Tibial artery (tissue), 4 donors: ENCODE results near the gene NAPB.
"Not testable (repeated sequence)": the region's sequence is repeated elsewhere in the genome, so short reads cannot be mapped to it uniquely, and the experiment has no call there.

ENCODE experiments used
- DNase-seq, 2 donors: peaks; one replicate each; pipeline ENCODE4 v3.0.0-alpha.2; 2019
- H3K27ac ChIP-seq, 2 donors: fragments of 200-600 bp; sonication (generic) in 1 of 2; 1 replicate in 1 of 2; 2 replicates in 1 of 2; pipeline ENCODE4 v1.5.1; 2018 to 2019; ENCODE audit warnings: mild to moderate bottlenecking in 1 of 2
- H3K27me3 ChIP-seq, 2 donors: fragments of 200-600 bp; sonication (generic) in 1 of 2; one replicate each; pipeline versions ENCODE4 v1.5.1 to v1.6.0; 2016 to 2019
- H3K36me3 ChIP-seq, 3 donors: fragments of 200-600 bp; sonication (generic) in 2 of 3; one replicate each; pipeline ENCODE4 v1.5.1; 2016 to 2019; ENCODE audit warnings: mild to moderate bottlenecking in 2 of 3
- H3K4me1 ChIP-seq, 4 donors: fragments of 200-600 bp; sonication (generic) in 2 of 4; 1 replicate in 3 of 4; 2 replicates in 1 of 4; pipeline ENCODE4 v1.5.1; 2016 to 2019
- H3K4me3 ChIP-seq, 2 donors: fragments of 200-600 bp; sonication (generic) in 1 of 2; 1 replicate in 1 of 2; 2 replicates in 1 of 2; pipeline ENCODE4 v1.5.1; 2018 to 2019; ENCODE audit warnings: mild to moderate bottlenecking in 2 of 2
- H3K9me3 ChIP-seq, 3 donors: fragments of 200-600 bp; sonication (generic) in 1 of 3; one replicate each; pipeline ENCODE4 v1.5.1; 2016 to 2019
- intact Hi-C: fragments of 100-400 bp; cut with DNase I; formaldehyde crosslinking; loops from one replicate; pipeline ENCODE4 v1.15.0; 2023; ENCODE audit warnings: low total_unique reads
- TF ChIP-seq, protein P1 (sequence below), 2 experiments: fragments of 200-600 bp in 1 of 2; fragments of 450-650 bp in 1 of 2; IDR thresholded peaks; one replicate each; pipeline ENCODE4 v1.5.1; 2017 to 2019; ENCODE audit warnings: antibody characterized with exemption in 2 of 2, mild to moderate bottlenecking in 1 of 2, moderate library complexity in 1 of 2

NAPB gene

DNA sequence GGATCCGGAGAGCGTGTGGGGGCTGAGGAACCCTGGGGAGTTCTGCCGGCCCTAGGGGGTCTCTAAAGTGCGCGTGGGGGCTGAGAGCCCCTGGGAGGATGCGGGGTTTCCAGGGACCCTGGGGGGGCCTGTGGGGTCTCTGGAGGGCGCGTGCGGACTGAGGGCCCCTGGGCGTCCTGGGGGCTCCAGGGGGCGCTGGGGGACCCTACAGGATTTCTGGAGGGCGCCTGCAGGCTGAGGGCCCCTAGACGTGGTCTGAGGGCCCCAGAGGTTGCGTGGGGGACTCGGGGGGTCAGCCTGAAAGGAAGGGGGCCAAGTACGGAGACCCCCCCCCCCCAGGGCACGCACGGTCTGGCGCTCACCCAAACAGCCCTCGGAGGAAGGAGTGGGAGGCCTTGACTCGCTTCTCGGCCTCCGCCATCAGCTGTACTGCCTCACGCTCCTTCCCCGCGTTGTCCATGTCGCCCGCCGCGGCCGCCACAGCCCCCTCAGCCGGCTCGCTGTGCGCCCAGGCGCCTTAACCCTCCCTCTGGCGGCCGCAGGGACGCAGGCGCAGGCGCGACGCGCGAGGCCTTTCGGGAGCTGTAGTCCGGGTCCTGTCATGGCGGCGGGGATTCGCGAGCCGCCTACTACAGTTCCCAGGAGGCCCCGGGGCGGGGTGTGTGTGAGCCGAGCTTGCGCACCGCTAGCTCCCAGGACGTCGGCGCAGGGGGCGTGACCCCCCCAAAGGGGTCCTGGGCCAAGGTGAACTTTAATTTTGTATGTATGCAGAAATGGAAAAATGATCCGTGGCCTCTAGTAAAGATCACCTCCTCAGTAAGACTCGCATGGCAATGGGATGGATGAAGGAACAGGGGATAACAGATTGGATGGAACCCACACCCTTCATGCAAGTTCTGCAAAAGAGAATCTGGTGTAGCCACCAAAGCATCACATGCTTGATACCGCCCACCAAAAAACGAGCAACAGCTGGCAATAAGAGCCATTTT is at the start of gene NAPB:
TSS of gene NAPB (minus strand) at position 546 of the 989 bp plus-strand sequence. CDS start at position 460, 86 bp downstream.
- DNase-seq: peak; percentile 94 to 95
- Histone ChIP-seq H3K4me1 (peaks cover 0 to 15% (median 9%) of the 10 kb centered on the region in 4 donors), H3K36me3 (no peaks in the 10 kb centered on the region), H3K27me3 (no peaks in the 10 kb centered on the region), H3K4me3 (peak within 1 kb of the TSS; percentile 100), H3K9me3 (no peaks in the 10 kb centered on the region), H3K27ac (peak within 1 kb of the TSS; percentile 94 to 98)
- intact Hi-C loops: loop anchor here (5.0 to 10.0 kb wide), 2 partner anchors 74 to 214 kb away; partner anchors contain the start of gene CST3
- TF ChIP-seq, protein P1, sequence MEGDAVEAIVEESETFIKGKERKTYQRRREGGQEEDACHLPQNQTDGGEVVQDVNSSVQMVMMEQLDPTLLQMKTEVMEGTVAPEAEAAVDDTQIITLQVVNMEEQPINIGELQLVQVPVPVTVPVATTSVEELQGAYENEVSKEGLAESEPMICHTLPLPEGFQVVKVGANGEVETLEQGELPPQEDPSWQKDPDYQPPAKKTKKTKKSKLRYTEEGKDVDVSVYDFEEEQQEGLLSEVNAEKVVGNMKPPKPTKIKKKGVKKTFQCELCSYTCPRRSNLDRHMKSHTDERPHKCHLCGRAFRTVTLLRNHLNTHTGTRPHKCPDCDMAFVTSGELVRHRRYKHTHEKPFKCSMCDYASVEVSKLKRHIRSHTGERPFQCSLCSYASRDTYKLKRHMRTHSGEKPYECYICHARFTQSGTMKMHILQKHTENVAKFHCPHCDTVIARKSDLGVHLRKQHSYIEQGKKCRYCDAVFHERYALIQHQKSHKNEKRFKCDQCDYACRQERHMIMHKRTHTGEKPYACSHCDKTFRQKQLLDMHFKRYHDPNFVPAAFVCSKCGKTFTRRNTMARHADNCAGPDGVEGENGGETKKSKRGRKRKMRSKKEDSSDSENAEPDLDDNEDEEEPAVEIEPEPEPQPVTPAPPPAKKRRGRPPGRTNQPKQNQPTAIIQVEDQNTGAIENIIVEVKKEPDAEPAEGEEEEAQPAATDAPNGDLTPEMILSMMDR (IDR thresholded peaks at IDR 0.05): peak; percentile 75 to 85

DNA sequence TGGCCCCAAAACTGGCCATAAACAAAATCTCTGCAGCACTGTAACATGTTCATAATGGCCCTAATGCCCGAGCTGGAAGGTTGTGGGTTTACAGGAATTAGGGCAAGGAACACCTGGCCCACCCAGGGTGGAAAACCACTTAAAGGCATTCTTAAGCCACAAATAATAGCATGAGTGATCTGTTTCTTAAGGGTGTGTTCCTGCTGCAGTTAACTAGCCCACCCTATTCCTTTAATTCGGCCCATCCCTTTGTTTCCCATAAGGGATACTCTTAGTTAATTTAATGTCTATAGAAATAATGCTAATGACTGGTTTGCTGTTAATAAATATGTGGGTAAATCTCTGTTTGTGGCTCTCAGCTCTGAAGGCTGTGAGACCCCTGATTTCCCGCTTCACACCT is 45.7 kb upstream of the NAPB start:
- H3K4me1 ChIP-seq, H3K4me3 ChIP-seq, H3K27me3 ChIP-seq, H3K27ac ChIP-seq, DNase-seq, H3K36me3 ChIP-seq, intact Hi-C loops: not testable (repeated sequence)
- H3K9me3 ChIP-seq: peaks cover 0 to 20% (median 9%) of the 10 kb centered on the region in 3 donors

DNA sequence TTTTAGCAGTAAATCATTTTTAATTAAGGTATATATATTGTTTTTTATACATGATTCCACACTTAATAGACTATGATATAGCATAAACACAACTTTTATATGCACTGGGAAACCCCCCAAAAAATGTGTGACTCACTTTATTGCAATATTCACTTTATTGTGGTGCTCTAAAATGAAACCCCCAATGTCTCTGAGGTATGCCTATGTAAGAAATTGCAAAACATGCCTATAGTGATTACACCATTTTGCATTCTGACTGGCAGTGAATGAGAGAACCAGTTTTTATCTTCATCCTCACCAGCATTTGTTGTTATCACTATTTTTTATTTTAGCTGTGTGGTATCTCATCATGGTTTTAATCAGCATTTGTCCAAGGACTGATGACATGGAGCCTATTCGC is 39.9 kb upstream of the NAPB start:
- peaks cover 0 to 10% (median 0%) of the 10 kb centered on the region in 3 donors for H3K9me3 ChIP-seq
- no peaks in the 10 kb centered on the region for H3K4me1 ChIP-seq
- no peak overlapping the region for H3K4me3 ChIP-seq
- H3K27me3 ChIP-seq: no peaks in the 10 kb centered on the region
- intact Hi-C loops: no loop called here
- TF ChIP-seq, protein P1 (IDR thresholded peaks at IDR 0.05): no peak
- H3K27ac ChIP-seq: no peak overlapping the region
- no peak for DNase-seq
- H3K36me3 ChIP-seq: no peaks in the 10 kb centered on the region

DNA sequence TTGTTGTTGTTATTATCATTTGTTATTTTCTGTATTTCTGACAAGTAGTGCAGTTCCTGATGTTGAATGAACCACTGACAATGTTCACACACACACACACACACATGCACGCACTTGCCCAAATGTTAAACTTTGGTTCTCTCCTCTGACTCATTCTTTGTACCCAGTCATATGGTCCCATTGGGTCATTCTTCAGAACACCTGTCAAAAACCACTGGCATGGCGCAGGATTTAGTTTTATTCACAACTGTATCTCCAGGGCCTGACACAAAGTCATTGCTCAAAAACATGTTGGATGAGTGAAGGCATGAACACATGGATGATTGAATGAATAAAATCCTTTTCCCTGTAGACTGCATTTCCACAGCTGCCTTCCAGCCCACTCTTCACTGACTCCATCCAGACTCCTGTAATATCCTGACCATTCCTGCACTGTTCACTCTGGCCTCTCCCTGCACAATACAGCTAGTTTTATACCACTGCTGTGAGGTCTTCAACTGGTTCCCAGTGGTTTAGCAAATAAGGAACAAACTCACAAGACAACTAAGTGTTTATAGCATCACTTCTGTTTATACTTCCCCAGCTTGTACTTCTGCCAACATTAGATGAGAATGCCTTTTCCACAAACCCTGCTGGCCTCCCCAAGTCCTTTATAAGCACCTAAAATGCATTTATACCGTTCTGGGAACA is 38.3 kb upstream of the NAPB start:
- intact Hi-C loops: no loop called here
- Histone ChIP-seq H3K4me3 (no peak overlapping the region), H3K27ac (no peak overlapping the region)

DNA sequence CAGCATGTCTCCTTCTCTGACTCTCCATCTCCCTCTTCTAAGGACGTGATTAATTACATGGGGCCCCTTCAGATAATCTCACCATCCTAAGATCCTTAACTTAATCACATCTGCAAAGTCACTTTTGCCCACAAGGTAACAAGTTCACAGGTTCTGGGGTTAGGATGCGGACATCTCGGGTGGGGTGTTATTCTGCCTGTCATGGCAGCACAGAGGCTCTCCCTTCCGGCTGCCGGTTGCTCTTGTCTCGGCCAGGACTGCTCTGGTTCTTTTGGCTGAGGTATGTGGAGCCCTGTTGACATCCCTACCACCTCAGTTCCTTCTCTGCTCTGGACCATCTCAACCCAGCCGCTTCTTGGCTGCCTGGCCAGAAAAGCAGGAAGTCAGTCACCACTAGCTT is 35.6 kb upstream of the NAPB start:
- Histone ChIP-seq H3K36me3 (no peaks in the 10 kb centered on the region), H3K4me1 (no peaks in the 10 kb centered on the region), H3K27ac (no peak overlapping the region), H3K4me3 (no peak overlapping the region), H3K27me3 (peaks cover 0 to 21% of the 10 kb centered on the region in 2 donors), H3K9me3 (peaks cover 0 to 4% (median 0%) of the 10 kb centered on the region in 3 donors)
- intact Hi-C loops: no loop called here
- no peak for DNase-seq
- TF ChIP-seq, protein P1 (IDR thresholded peaks at IDR 0.05): no peak

More for the DNA sequence above, 38.3 kb upstream of the NAPB start:
- DNase-seq: no peak
- H3K9me3 ChIP-seq: peaks cover 0 to 4% (median 0%) of the 10 kb centered on the region in 3 donors
- TF ChIP-seq, protein P1 (IDR thresholded peaks at IDR 0.05): no peak
- no peaks in the 10 kb centered on the region for H3K36me3 ChIP-seq
- H3K27me3 ChIP-seq: peaks cover 0 to 10% of the 10 kb centered on the region in 2 donors
- H3K4me1 ChIP-seq: no peaks in the 10 kb centered on the region
